SK-N-SH (cell line): ENCODE data around the gene LINS1. TPM values are rescaled to one million over a fixed set of nuclear protein-coding genes. Genes with fewer than 3 reads are reported as not detected.

Experiments used
- CTCF ChIA-PET: fragments of 300-600, 350-600 bp; formaldehyde crosslinking; extraction: SDS; loops from one replicate; lab custom pipeline; 2021; lab: Yijun Ruan, JAX
- POLR2A ChIA-PET: fragments of 350-600 bp; sonication (Branson Sonifier 250); formaldehyde crosslinking; extraction: SDS; loops from one replicate; lab custom pipeline; 2020; ENCODE audit warnings: antibody characterized with exemption, inconsistent platforms; lab: Yijun Ruan, JAX
- DNase-seq: peaks from one replicate; pipeline ENCODE4 v3.0.0; 2012
- H2AFZ ChIP-seq: fragments of 200-600 bp; sonication (generic); 2 replicates; pipeline ENCODE4 v1.8.1; 2016; ENCODE audit warnings: antibody characterized with exemption, mild to moderate bottlenecking, low read depth
- H3F3A ChIP-seq: fragments of 200-600 bp; sonication (generic); replicated peaks from 2 replicates; pipeline ENCODE3; 2016; ENCODE audit warnings: antibody characterized with exemption, mild to moderate bottlenecking; ENCODE audit not compliant: insufficient read depth
- H3K27ac ChIP-seq, 2 experiments: fragments of 200-500 bp in 1 of 2; fragments of 200-600 bp in 1 of 2; sonication (Bioruptor generic) in 1 of 2; sonication (generic), shearing (Covaris generic) in 1 of 2; 2 replicates each; pipeline versions ENCODE4 v1.5.1 to v1.6.1; 2014 to 2016; ENCODE audit warnings: low read depth in 2 of 2, inconsistent platforms in 1 of 2, low read length in 1 of 2, mild to moderate bottlenecking in 1 of 2, mixed read lengths in 1 of 2
- H3K27me3 ChIP-seq: fragments of 200-600 bp; sonication (generic), shearing (Covaris generic); 2 replicates; pipeline ENCODE4 v1.6.1; 2016; ENCODE audit warnings: mixed run types; ENCODE audit not compliant: insufficient read depth
- H3K36me3 ChIP-seq, 2 experiments: fragments of 200-500 bp in 1 of 2; fragments of 200-600 bp in 1 of 2; sonication (Bioruptor generic) in 1 of 2; sonication (generic) in 1 of 2; replicated peaks in 1 of 2; 2 replicates each; pipeline versions ENCODE3 to v1.5.1; 2014 to 2016; ENCODE audit warnings: low read length in 1 of 2, mild to moderate bottlenecking in 1 of 2; ENCODE audit not compliant: insufficient read depth in 2 of 2, control insufficient read depth in 1 of 2
- H3K4me1 ChIP-seq, 2 experiments: fragments of 200-500 bp in 1 of 2; fragments of 200-600 bp in 1 of 2; sonication (Bioruptor generic) in 1 of 2; sonication (generic), shearing (Covaris generic) in 1 of 2; 2 replicates each; pipeline versions ENCODE4 v1.5.1 to v1.6.1; 2014 to 2016; ENCODE audit warnings: low read depth in 1 of 2, low read length in 1 of 2, mixed run types in 1 of 2; ENCODE audit not compliant: insufficient read depth in 2 of 2, control insufficient read depth in 1 of 2
- H3K4me2 ChIP-seq: fragments of 200-600 bp; sonication (generic), shearing (Covaris generic); 2 replicates; pipeline ENCODE4 v1.6.1; 2017; ENCODE audit warnings: mixed run types
- H3K4me3 ChIP-seq, 2 experiments: fragments of 200-500 bp in 1 of 2; fragments of 200-600 bp in 1 of 2; sonication (Bioruptor generic) in 1 of 2; sonication (generic), shearing (Covaris generic) in 1 of 2; 2 replicates each; pipeline versions ENCODE4 v1.5.1 to v1.8.1; 2014 to 2016; ENCODE audit warnings: low read depth in 2 of 2, inconsistent platforms in 1 of 2, low read length in 1 of 2, mild to moderate bottlenecking in 1 of 2, mixed read lengths in 1 of 2, moderate library complexity in 1 of 2
- H3K79me2 ChIP-seq: fragments of 200-600 bp; sonication (generic); 2 replicates; pipeline ENCODE4 v1.8.1; 2017; ENCODE audit warnings: mild to moderate bottlenecking; ENCODE audit not compliant: insufficient read depth
- H3K9ac ChIP-seq: fragments of 200-600 bp; sonication (generic); 2 replicates; pipeline ENCODE4 v1.6.1; 2017; ENCODE audit warnings: mixed run types
- H3K9me2 ChIP-seq: fragments of 200-600 bp; sonication (generic); 2 replicates; pipeline ENCODE4 v1.6.1; 2017; ENCODE audit warnings: mixed run types
- H3K9me3 ChIP-seq: fragments of 200-600 bp; sonication (generic); 2 replicates; pipeline ENCODE4 v1.6.1; 2017; ENCODE audit warnings: mixed run types, mild to moderate bottlenecking, moderate library complexity
- H4K20me1 ChIP-seq: fragments of 200-600 bp; sonication (generic); 2 replicates; pipeline ENCODE4 v1.6.1; 2017; ENCODE audit warnings: mild to moderate bottlenecking, mixed run types; ENCODE audit not compliant: insufficient read depth
- CHD2 ChIP-seq: fragments of 150-350 bp; IDR thresholded peaks from 2 replicates; pipeline ENCODE4 v1.6.1; 2018; ENCODE audit warnings: low read length; ENCODE audit not compliant: partially characterized antibody
- EP300 ChIP-seq, 2 experiments: IDR thresholded peaks; 2 replicates each; pipeline versions ENCODE4 v1.4.0 to v1.6.1; 2012; ENCODE audit warnings: borderline replicate concordance in 1 of 2, low read depth in 1 of 2, low read length in 1 of 2
- FOSL2 ChIP-seq: IDR thresholded peaks from 2 replicates; pipeline ENCODE4 v1.4.0; 2012; ENCODE audit warnings: low read depth, mild to moderate bottlenecking, moderate library complexity, borderline replicate concordance
- FOXJ3 ChIP-seq: sonication (generic); formaldehyde crosslinking; IDR thresholded peaks from 2 replicates; pipeline ENCODE4 v1.5.1; 2020; ENCODE audit warnings: mild to moderate bottlenecking, missing genetic modification reagents
- GATA2 ChIP-seq: sonication (generic); formaldehyde crosslinking; IDR thresholded peaks from 2 replicates; pipeline ENCODE4 v1.5.0; 2020; ENCODE audit warnings: mild to moderate bottlenecking, missing genetic modification reagents
- MEF2A ChIP-seq: IDR thresholded peaks from 2 replicates; pipeline ENCODE4 v1.4.0; 2012; ENCODE audit warnings: low read depth, borderline replicate concordance
- MXI1 ChIP-seq: IDR thresholded peaks from 2 replicates; pipeline ENCODE4 v1.6.1; 2012; ENCODE audit warnings: mild to moderate bottlenecking, low read depth, low read length, improper control_type of control experiment
- NRF1 ChIP-seq: IDR thresholded peaks from 2 replicates; pipeline ENCODE4 v1.6.1; 2012; ENCODE audit warnings: low read depth, mild to moderate bottlenecking, low read length
- PBX3 ChIP-seq: IDR thresholded peaks from 2 replicates; pipeline ENCODE4; 2012
- RAD21 ChIP-seq: IDR thresholded peaks from 2 replicates; pipeline ENCODE4 v1.6.1; 2012; ENCODE audit warnings: mild to moderate bottlenecking, low read length
- RCOR1 ChIP-seq: fragments of 150-350 bp; IDR thresholded peaks from 2 replicates; pipeline ENCODE4 v1.6.1; 2017; ENCODE audit warnings: antibody characterized with exemption, low read length
- REST ChIP-seq: IDR thresholded peaks from 2 replicates; pipeline ENCODE4 v1.6.1; 2012; ENCODE audit warnings: mild to moderate bottlenecking, low read depth, low read length, moderate library complexity
- RXRA ChIP-seq: IDR thresholded peaks from 2 replicates; pipeline ENCODE4 v1.4.0; 2012; ENCODE audit warnings: low read depth, mild to moderate bottlenecking, borderline replicate concordance
- TCF12 ChIP-seq: IDR thresholded peaks from 2 replicates; pipeline ENCODE4 v1.4.0; 2012
- TEAD4 ChIP-seq: IDR thresholded peaks from 2 replicates; pipeline ENCODE4 v1.4.0; 2012; ENCODE audit warnings: mild to moderate bottlenecking, borderline replicate concordance; ENCODE audit not compliant: insufficient read depth
- ZBTB33 ChIP-seq: IDR thresholded peaks from 2 replicates; pipeline ENCODE4 v1.4.0; 2012; ENCODE audit warnings: low read depth, borderline replicate concordance
- WGBS: methylation state at CpG from one replicate; pipeline ENCODE4 v1.1.6; 2017; ENCODE audit warnings: low lambda C conversion rate; 5-methylcytosine and 5-hydroxymethylcytosine counted together
- polyA plus RNA-seq, 3 experiments: library from polyadenylated mRNA; depleted of rRNA; stranded (reverse); fragments of >200 nt; gene quantifications; 2 replicates each; pipeline ENCODE4 v1.2.3, GENCODE V29; 2012
- TF ChIP-seq, protein P1 (sequence below): fragments of 150-350 bp; IDR thresholded peaks from 2 replicates; pipeline ENCODE4 v1.6.1; 2017; ENCODE audit warnings: antibody characterized with exemption, low read length, low read depth, borderline replicate concordance
- TF ChIP-seq, protein P2 (sequence below): IDR thresholded peaks from 2 replicates; pipeline ENCODE4 v1.4.0; 2012; ENCODE audit warnings: low read depth

Gene LINS1
- polyA plus RNA-seq, 1 of the 3 experiments (the other 2 are of a cell fraction) = 5.0 TPM

- H3K4me2 ChIP-seq = no peak overlapping the region
- H3K9me3 ChIP-seq = no peaks in the 10 kb centered on the region
- no peaks in the 10 kb centered on the region for H3K4me1 ChIP-seq
- TF ChIP-seq FOXJ3 = no peak
- no peak for TF ChIP-seq REST
- TF ChIP-seq EP300 (IDR thresholded peaks at IDR 0.05; ENCODE audit: borderline replicate concordance in 1 of 2, low read depth in 1 of 2, low read length in 1 of 2) = no peak
- TF ChIP-seq GATA2 (CRISPR knock-in tag) = no peak
- TF ChIP-seq RCOR1 = no peak
- DNase-seq = no peak
- peaks cover 16% of the 10 kb centered on the region for H3F3A ChIP-seq
- H3K4me3 ChIP-seq = no peak overlapping the region
- 72% methylated on average over 4 of the region's 4 CpGs for WGBS
- H4K20me1 ChIP-seq = no peaks in the 10 kb centered on the region
- H3K79me2 ChIP-seq = peaks cover 5% of the 10 kb centered on the region; the same call in 1 of the 2 replicates
- H2AFZ ChIP-seq = no peak overlapping the region
- H3K27me3 ChIP-seq = no peaks in the 10 kb centered on the region
- ChIA-PET CTCF (interaction anchor here (1.0 kb wide), 1 partner anchor 230 kb away, joined by 4 read pairs; no protein-coding TSS in a partner anchor), POLR2A (no interaction called here)
- H3K27ac ChIP-seq = no peak overlapping the region
- no peaks in the 10 kb centered on the region for H3K9me2 ChIP-seq
- H3K36me3 ChIP-seq = peaks cover 5 to 9% of the 10 kb centered on the region in 2 experiments
- H3K9ac ChIP-seq = no peak overlapping the region
Observed at GRCh38 chr15:100580414-100580813, 21.6 kb downstream of the LINS1 start.

DNA sequence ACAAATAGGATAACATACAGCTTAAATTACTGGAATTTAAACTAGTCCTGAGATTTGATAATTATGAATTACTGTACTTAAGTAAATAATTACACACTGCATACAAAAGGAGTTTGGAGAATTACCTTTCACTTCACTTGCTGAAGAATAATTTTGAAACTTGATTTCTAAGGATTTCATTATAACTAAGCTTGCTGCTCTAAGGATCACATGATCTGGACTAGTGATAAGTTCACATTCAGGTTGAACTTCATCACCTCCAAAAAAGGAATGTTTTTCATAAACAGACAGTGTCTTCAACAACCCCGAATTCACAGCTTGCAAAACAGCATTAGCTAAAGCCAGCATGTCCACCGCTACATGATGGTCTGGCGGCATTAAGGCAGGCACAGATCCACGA, 28.5 kb downstream of the LINS1 start:
- H3K4me1 ChIP-seq = no peaks in the 10 kb centered on the region
- no peak overlapping the region for H3K9ac ChIP-seq
- peaks cover 3% of the 10 kb centered on the region for H3F3A ChIP-seq
- no peaks in the 10 kb centered on the region for H3K9me2 ChIP-seq
- H3K4me2 ChIP-seq = no peak overlapping the region
- H4K20me1 ChIP-seq = no peaks in the 10 kb centered on the region
- no peaks in the 10 kb centered on the region for H3K9me3 ChIP-seq
- POLR2A ChIA-PET = no interaction called here
- H3K36me3 ChIP-seq = peaks cover 26 to 46% of the 10 kb centered on the region in 2 experiments
- no peak overlapping the region for H2AFZ ChIP-seq
- H3K4me3 ChIP-seq = no peak overlapping the region
- H3K27ac ChIP-seq = no peak overlapping the region
- 90% methylated on average over 4 of the region's 4 CpGs for WGBS
- H3K27me3 ChIP-seq = no peaks in the 10 kb centered on the region
- TF ChIP-seq GATA2 (CRISPR knock-in tag) (no peak), PBX3 (no peak), RAD21 (no peak), NRF1 (no peak), TCF12 (no peak), TEAD4 (no peak), RCOR1 (no peak), MXI1 (no peak), EP300 (IDR thresholded peaks at IDR 0.05; ENCODE audit: borderline replicate concordance in 1 of 2, low read depth in 1 of 2, low read length in 1 of 2) (no peak), MEF2A (no peak), FOSL2 (no peak), RXRA (no peak), CHD2 (no peak), ZBTB33 (no peak)
- TF ChIP-seq, protein P1, sequence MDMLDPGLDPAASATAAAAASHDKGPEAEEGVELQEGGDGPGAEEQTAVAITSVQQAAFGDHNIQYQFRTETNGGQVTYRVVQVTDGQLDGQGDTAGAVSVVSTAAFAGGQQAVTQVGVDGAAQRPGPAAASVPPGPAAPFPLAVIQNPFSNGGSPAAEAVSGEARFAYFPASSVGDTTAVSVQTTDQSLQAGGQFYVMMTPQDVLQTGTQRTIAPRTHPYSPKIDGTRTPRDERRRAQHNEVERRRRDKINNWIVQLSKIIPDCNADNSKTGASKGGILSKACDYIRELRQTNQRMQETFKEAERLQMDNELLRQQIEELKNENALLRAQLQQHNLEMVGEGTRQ = no peak
- TF ChIP-seq, protein P2, sequence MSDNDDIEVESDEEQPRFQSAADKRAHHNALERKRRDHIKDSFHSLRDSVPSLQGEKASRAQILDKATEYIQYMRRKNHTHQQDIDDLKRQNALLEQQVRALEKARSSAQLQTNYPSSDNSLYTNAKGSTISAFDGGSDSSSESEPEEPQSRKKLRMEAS = no peak
- TF ChIP-seq, all 33 proteins: peak for 0
- peaks cover 5% of the 10 kb centered on the region for H3K79me2 ChIP-seq
- DNase-seq = no peak
- CTCF ChIA-PET = interaction anchor here (1.3 to 10.9 kb wide), 6 partner anchors 9 to 231 kb away, joined by 5 to 130 read pairs (median 7); partner anchors contain the start of genes ADAMTS17, ASB7 and LINS1
